Esophagus muscularis mucosa (tissue), 4 donors: ENCODE results near the gene PSMA5.
A peak's percentile ranks its signal among the peaks of the same experiment; 100 is the strongest.

Experiments used
- EP300 ChIP-seq: sonication (generic); formaldehyde crosslinking; IDR thresholded peaks from one replicate; pipeline ENCODE4 v1.6.1; 2017; ENCODE audit warnings: antibody characterized with exemption
- POLR2A ChIP-seq: fragments of 450-650 bp; IDR thresholded peaks from one replicate; pipeline ENCODE4 v1.6.1; 2017; ENCODE audit warnings: antibody characterized with exemption, moderate library complexity, mild to moderate bottlenecking, low read depth
- POLR2AphosphoS5 ChIP-seq, 2 donors: sonication (generic); formaldehyde crosslinking; IDR thresholded peaks; one replicate each; pipeline ENCODE4 v1.6.1; 2017; ENCODE audit warnings: antibody characterized with exemption in 2 of 2
- TF ChIP-seq, protein P1 (sequence below), 3 experiments: fragments of 200-600 bp in 2 of 3; fragments of 450-650 bp in 1 of 3; sonication (generic) in 2 of 3; IDR thresholded peaks; one replicate each; pipeline ENCODE4 v1.5.1; 2017 to 2019; ENCODE audit warnings: antibody characterized with exemption in 3 of 3, mild to moderate bottlenecking in 2 of 3, moderate library complexity in 1 of 3

DNA sequence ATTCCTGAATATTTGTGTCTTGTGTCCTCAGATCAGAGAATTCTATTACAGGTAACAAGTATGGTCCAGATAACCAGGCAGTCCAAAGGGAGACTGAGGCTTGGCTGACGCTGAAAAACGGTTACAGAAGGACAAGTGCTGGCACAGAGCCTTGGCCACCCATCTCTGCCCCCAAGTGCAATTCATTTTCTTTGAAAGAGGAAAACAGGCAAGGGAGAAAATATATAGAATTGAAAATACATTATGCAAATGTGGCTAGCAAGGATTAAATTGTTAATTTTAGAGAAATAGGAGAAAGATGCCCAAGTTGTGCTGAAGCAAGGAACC lies 29.8 kb downstream of the PSMA5 start:
- TF ChIP-seq POLR2AphosphoS5 (IDR thresholded peaks at IDR 0.05) (peak in 1 of 2 donors; percentile 1), POLR2A (no peak), EP300 (no peak)
- TF ChIP-seq, protein P1, sequence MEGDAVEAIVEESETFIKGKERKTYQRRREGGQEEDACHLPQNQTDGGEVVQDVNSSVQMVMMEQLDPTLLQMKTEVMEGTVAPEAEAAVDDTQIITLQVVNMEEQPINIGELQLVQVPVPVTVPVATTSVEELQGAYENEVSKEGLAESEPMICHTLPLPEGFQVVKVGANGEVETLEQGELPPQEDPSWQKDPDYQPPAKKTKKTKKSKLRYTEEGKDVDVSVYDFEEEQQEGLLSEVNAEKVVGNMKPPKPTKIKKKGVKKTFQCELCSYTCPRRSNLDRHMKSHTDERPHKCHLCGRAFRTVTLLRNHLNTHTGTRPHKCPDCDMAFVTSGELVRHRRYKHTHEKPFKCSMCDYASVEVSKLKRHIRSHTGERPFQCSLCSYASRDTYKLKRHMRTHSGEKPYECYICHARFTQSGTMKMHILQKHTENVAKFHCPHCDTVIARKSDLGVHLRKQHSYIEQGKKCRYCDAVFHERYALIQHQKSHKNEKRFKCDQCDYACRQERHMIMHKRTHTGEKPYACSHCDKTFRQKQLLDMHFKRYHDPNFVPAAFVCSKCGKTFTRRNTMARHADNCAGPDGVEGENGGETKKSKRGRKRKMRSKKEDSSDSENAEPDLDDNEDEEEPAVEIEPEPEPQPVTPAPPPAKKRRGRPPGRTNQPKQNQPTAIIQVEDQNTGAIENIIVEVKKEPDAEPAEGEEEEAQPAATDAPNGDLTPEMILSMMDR (IDR thresholded peaks at IDR 0.05) = no peak
